ENCODE data around the gene SMAD7. TPM values are rescaled to one million over a fixed set of nuclear protein-coding genes. Genes with fewer than 3 reads are reported as not detected.

SMAD7 gene
- total RNA-seq, 1 donor from 2014 or later = 8.9 TPM

GRCh38 chr18:48986851-48987761, 36.3 kb upstream of the SMAD7 start:
- Histone ChIP-seq H3K9ac (ENCODE audit: low read depth in 1 of 3, low read length in 3 of 3) (no peak overlapping the region), H3K9me3 (ENCODE audit: control insufficient read depth in 3 of 3, low read length in 3 of 3) (no peaks in the 10 kb centered on the region), H3K4me3 (ENCODE audit: low read length in 3 of 3) (no peak overlapping the region), H3K27ac (ENCODE audit: low read depth, low read length) (no peak overlapping the region), H3K27me3 (ENCODE audit: control insufficient read depth in 3 of 3, insufficient read depth in 3 of 3, low read length in 3 of 3) (no peaks in the 10 kb centered on the region), H3K4me1 (ENCODE audit: control insufficient read depth in 3 of 3, insufficient read depth in 3 of 3, low read length in 3 of 3) (peaks cover 7 to 21% (median 19%) of the 10 kb centered on the region in 3 donors), H3K36me3 (ENCODE audit: control insufficient read depth in 3 of 3, insufficient read depth in 3 of 3, low read length in 3 of 3) (no peaks in the 10 kb centered on the region)

DNA sequence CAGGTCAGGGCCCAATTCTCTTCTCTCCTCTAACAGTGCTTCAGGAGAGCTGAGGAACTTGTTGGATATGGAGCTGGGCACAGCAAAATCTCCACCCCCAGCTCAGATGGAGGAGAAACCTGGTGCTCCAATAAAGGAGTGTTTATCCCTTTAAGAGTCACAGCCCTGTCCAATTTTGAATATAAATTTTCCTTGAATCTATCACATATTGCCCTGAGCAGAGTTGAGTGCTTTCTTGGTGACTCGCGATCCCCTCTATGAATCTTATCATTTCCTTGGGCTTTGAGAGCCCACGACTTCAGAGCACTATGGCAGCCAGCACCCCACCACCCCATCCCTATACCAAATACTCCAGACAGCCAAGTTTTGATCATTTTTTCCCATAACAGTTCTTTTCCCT, 34.4 kb upstream of the SMAD7 start:
- Histone ChIP-seq H3K4me1 (ENCODE audit: control insufficient read depth in 3 of 3, insufficient read depth in 3 of 3, low read length in 3 of 3) (peaks cover 3 to 11% (median 7%) of the 10 kb centered on the region in 3 donors), H3K27ac (ENCODE audit: low read depth, low read length) (no peak overlapping the region), H3K27me3 (ENCODE audit: control insufficient read depth in 3 of 3, insufficient read depth in 3 of 3, low read length in 3 of 3) (no peaks in the 10 kb centered on the region), H3K9me3 (ENCODE audit: control insufficient read depth in 3 of 3, low read length in 3 of 3) (no peaks in the 10 kb centered on the region), H3K4me3 (ENCODE audit: low read length in 3 of 3) (no peak overlapping the region), H3K36me3 (ENCODE audit: control insufficient read depth in 3 of 3, insufficient read depth in 3 of 3, low read length in 3 of 3) (no peaks in the 10 kb centered on the region), H3K9ac (ENCODE audit: low read depth in 1 of 3, low read length in 3 of 3) (no peak overlapping the region)

- Histone ChIP-seq H3K27ac (ENCODE audit: low read depth, low read length) (no peak overlapping the region), H3K4me1 (ENCODE audit: control insufficient read depth in 3 of 3, insufficient read depth in 3 of 3, low read length in 3 of 3) (peaks cover 0 to 3% (median 2%) of the 10 kb centered on the region in 3 donors), H3K9me3 (ENCODE audit: control insufficient read depth in 3 of 3, low read length in 3 of 3) (no peaks in the 10 kb centered on the region), H3K36me3 (ENCODE audit: control insufficient read depth in 3 of 3, insufficient read depth in 3 of 3, low read length in 3 of 3) (no peaks in the 10 kb centered on the region), H3K27me3 (ENCODE audit: control insufficient read depth in 3 of 3, insufficient read depth in 3 of 3, low read length in 3 of 3) (no peaks in the 10 kb centered on the region), H3K9ac (ENCODE audit: low read depth in 1 of 3, low read length in 3 of 3) (no peak overlapping the region), H3K4me3 (ENCODE audit: low read length in 3 of 3) (no peak overlapping the region)
Measured at GRCh38 chr18:48983793-48984437, 33.1 kb upstream of the SMAD7 start.

DNA sequence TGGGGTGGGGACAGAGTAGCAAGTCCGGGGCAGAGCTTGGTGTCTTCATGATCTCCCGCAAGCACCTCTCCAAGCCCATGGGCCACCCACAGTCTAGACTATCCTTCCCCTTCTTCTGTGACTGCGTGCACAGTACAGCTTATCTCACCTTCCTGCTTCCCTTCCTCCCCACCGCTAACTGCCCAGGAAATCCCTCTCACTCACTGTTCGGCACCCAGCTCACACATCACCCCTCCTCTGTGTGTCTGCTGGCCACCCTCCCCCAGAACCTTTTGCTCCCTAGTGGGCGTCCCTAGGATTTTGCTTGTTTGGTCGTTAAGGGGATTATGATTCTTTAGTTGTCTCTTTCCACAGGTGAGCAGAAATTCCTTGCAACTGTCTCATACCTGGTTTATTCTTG, 31.5 kb upstream of the SMAD7 start:
- H3K36me3 ChIP-seq (ENCODE audit: control insufficient read depth in 3 of 3, insufficient read depth in 3 of 3, low read length in 3 of 3) = no peaks in the 10 kb centered on the region
- H3K27ac ChIP-seq (ENCODE audit: low read depth, low read length) = no peak overlapping the region
- no peaks in the 10 kb centered on the region for H3K27me3 ChIP-seq (ENCODE audit: control insufficient read depth in 3 of 3, insufficient read depth in 3 of 3, low read length in 3 of 3)
- no peak overlapping the region for H3K9ac ChIP-seq (ENCODE audit: low read depth in 1 of 3, low read length in 3 of 3)
- no peaks in the 10 kb centered on the region for H3K9me3 ChIP-seq (ENCODE audit: control insufficient read depth in 3 of 3, low read length in 3 of 3)
- H3K4me1 ChIP-seq (ENCODE audit: control insufficient read depth in 3 of 3, insufficient read depth in 3 of 3, low read length in 3 of 3) = peaks cover 0 to 3% (median 0%) of the 10 kb centered on the region in 3 donors
- no peak overlapping the region for H3K4me3 ChIP-seq (ENCODE audit: low read length in 3 of 3)

DNA sequence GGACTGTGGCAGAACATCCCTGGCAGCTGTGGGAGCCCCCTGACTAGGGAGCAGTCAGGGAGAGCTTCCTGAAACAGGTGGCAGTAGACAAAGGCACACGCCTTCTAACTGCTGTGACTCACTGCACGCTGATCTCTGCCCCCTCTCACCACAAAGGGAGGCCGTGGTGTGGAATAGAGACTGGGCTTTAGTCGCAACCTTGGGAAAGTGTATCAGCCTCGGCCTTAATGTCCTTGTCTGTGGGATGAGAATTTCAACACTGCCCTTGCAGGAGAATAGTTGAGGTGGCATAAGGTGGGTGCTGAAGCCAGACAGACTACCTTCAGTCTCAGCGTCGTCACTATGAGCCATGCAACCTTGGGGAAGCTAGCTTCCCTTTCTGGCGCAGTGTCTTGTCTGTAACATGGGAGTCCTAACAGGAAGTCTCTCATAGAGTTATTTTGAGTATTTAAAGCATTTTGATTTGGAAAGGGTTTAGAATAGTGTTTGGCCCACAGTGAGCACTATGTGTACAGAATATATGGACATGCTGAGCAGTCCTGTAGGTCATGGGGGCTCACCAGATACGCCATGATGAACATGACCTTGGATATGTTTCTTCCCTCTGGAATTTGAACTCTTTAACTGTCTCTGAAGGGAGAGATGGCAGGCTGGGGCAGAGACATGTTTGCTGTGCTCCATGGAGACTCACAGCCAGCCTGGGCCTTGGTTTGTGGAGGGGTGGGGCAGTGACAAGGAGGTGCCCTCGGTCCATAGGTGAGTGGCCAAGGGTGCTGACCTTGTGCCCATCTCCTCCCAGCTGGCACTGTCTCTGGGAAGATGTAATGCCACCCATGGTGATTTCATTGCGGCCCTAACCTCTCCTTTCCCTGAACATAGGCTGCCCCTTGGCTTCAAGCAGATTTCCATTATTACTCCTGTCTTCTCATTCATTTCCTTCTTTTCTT, 29.5 kb upstream of the SMAD7 start:
- no peak overlapping the region for H3K4me3 ChIP-seq (ENCODE audit: low read length in 3 of 3)
- H3K27me3 ChIP-seq (ENCODE audit: control insufficient read depth in 3 of 3, insufficient read depth in 3 of 3, low read length in 3 of 3) = no peaks in the 10 kb centered on the region
- peaks cover 0 to 3% (median 3%) of the 10 kb centered on the region in 3 donors for H3K4me1 ChIP-seq (ENCODE audit: control insufficient read depth in 3 of 3, insufficient read depth in 3 of 3, low read length in 3 of 3)
- no peaks in the 10 kb centered on the region for H3K9me3 ChIP-seq (ENCODE audit: control insufficient read depth in 3 of 3, low read length in 3 of 3)
- H3K27ac ChIP-seq (ENCODE audit: low read depth, low read length) = no peak overlapping the region
- no peaks in the 10 kb centered on the region for H3K36me3 ChIP-seq (ENCODE audit: control insufficient read depth in 3 of 3, insufficient read depth in 3 of 3, low read length in 3 of 3)
- H3K9ac ChIP-seq (ENCODE audit: low read depth in 1 of 3, low read length in 3 of 3) = no peak overlapping the region

DNA sequence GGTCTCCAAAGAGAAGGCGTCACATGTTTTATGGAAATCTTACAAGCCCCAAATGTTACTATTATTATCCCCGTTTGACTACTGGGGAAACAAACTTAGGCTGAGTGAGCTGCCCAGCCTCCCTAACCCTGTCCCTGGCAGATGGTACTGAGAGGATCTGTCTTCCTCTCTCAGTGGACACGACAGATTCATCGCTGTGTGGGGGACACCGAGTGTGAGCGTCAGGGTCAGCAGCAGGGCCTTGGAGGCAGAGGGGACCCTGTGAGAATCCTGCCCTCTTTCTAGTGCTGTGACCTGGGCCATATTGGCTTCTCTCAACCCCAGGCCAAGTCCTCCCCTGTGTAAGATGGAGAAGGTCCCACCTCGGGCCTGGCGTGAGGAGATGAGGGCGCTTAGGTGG, 27.1 kb upstream of the SMAD7 start:
- H3K9me3 ChIP-seq (ENCODE audit: control insufficient read depth in 3 of 3, low read length in 3 of 3) = no peaks in the 10 kb centered on the region
- no peak overlapping the region for H3K9ac ChIP-seq (ENCODE audit: low read depth in 1 of 3, low read length in 3 of 3)
- H3K27me3 ChIP-seq (ENCODE audit: control insufficient read depth in 3 of 3, insufficient read depth in 3 of 3, low read length in 3 of 3) = no peaks in the 10 kb centered on the region

GRCh38 chr18:48975817-48976649, 25.3 kb upstream of the SMAD7 start:
- Histone ChIP-seq H3K4me1 (ENCODE audit: control insufficient read depth in 3 of 3, insufficient read depth in 3 of 3, low read length in 3 of 3) (peaks cover 0 to 12% (median 3%) of the 10 kb centered on the region in 3 donors), H3K9ac (ENCODE audit: low read depth in 1 of 3, low read length in 3 of 3) (peak overlapping the region; percentile 76 to 88 (median 77)), H3K36me3 (ENCODE audit: control insufficient read depth in 3 of 3, insufficient read depth in 3 of 3, low read length in 3 of 3) (no peaks in the 10 kb centered on the region), H3K9me3 (ENCODE audit: control insufficient read depth in 3 of 3, low read length in 3 of 3) (no peaks in the 10 kb centered on the region), H3K27ac (ENCODE audit: low read depth, low read length) (peak overlapping the region; percentile 91), H3K27me3 (ENCODE audit: control insufficient read depth in 3 of 3, insufficient read depth in 3 of 3, low read length in 3 of 3) (no peaks in the 10 kb centered on the region), H3K4me3 (ENCODE audit: low read length in 3 of 3) (peak overlapping the region; percentile 60 to 75 (median 72))

More for the DNA sequence above, 27.1 kb upstream of the SMAD7 start:
- H3K4me1 ChIP-seq (ENCODE audit: control insufficient read depth in 3 of 3, insufficient read depth in 3 of 3, low read length in 3 of 3) = peaks cover 0 to 12% (median 3%) of the 10 kb centered on the region in 3 donors
- no peaks in the 10 kb centered on the region for H3K36me3 ChIP-seq (ENCODE audit: control insufficient read depth in 3 of 3, insufficient read depth in 3 of 3, low read length in 3 of 3)
- H3K27ac ChIP-seq (ENCODE audit: low read depth, low read length) = no peak overlapping the region
- H3K4me3 ChIP-seq (ENCODE audit: low read length in 3 of 3) = no peak overlapping the region

- Histone ChIP-seq H3K9ac (ENCODE audit: low read depth in 1 of 3, low read length in 3 of 3) (peak overlapping the region; percentile 70 to 88 (median 73)), H3K27ac (ENCODE audit: low read depth, low read length) (peak overlapping the region; percentile 91), H3K36me3 (ENCODE audit: control insufficient read depth in 3 of 3, insufficient read depth in 3 of 3, low read length in 3 of 3) (no peaks in the 10 kb centered on the region), H3K27me3 (ENCODE audit: control insufficient read depth in 3 of 3, insufficient read depth in 3 of 3, low read length in 3 of 3) (no peaks in the 10 kb centered on the region), H3K9me3 (ENCODE audit: control insufficient read depth in 3 of 3, low read length in 3 of 3) (no peaks in the 10 kb centered on the region), H3K4me1 (ENCODE audit: control insufficient read depth in 3 of 3, insufficient read depth in 3 of 3, low read length in 3 of 3) (peaks cover 0 to 12% (median 3%) of the 10 kb centered on the region in 3 donors), H3K4me3 (ENCODE audit: low read length in 3 of 3) (peak overlapping the region; percentile 65 to 72 (median 67))
Measured at GRCh38 chr18:48975120-48975816, 24.5 kb upstream of the SMAD7 start.
